HG03159 (cell line): Measurements from ENCODE around the gene OXTR.

Experiments used
- ATAC-seq: cut with Tn5 transposase; IDR thresholded peaks from one replicate; pipeline ENCODE4 v1.9.1; 2021; ENCODE audit warnings: mild to moderate bottlenecking, moderate library complexity; ENCODE audit not compliant: unreplicated experiment

The OXTR gene

GRCh38 chr3:8769088-8769822 is at the start of gene OXTR:
OXTR (minus strand) TSS chr3:8769613; CDS start chr3:8768187, 1,426 bp downstream.
- peak; percentile 78 for ATAC-seq

- no peak for ATAC-seq
Observed at GRCh38 chr3:8817486-8817885, 48.1 kb upstream of the OXTR start.

- ATAC-seq, result no peak
Observed at GRCh38 chr3:8816106-8816505, 46.7 kb upstream of the OXTR start.

GRCh38 chr3:8813411-8813810 is 44.0 kb upstream of the OXTR start:
- no peak for ATAC-seq

- ATAC-seq, result no peak
Observed at GRCh38 chr3:8810561-8810960, 41.1 kb upstream of the OXTR start.

DNA sequence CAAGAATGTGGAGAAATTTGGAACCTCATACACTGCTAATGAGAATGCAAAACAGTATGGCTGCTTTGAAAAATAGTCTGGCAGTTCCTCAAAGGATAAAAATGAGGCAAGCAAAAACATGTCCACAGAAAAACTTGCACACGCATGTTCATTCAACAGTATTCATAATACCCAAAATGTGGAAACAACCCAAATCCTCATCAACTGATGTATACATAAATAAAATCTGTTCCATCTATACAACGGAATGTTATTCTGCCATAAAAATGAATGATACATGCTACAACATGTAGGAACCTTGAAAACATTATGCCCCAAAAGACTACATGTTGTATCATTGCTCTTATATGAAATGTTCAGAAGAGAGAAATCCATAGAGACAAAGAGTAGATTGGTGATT is 36.4 kb upstream of the OXTR start:
- ATAC-seq, result no peak

- ATAC-seq, result no peak
Observed at GRCh38 chr3:8802256-8802655, 32.8 kb upstream of the OXTR start.

- no peak for ATAC-seq
Observed at GRCh38 chr3:8800016-8800415, 30.6 kb upstream of the OXTR start.

DNA sequence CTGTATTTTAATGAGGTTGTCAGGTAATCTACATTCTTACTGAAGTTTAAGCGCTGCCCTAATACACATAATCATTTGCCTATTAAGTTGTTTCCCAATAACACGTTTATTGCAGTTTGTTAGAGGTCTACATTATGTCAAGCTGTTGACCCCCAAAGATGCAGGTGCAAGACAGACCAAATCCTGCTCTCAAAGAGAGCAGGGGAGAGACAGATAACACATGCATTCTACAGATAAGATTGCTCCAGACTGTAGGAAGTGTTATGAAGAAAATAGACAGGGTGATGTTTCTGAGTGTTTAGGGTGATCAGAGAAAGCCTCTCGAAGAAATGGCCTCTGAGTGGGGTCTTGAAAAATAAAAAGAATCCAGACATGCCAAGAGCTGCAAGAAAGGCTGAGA is 24.8 kb upstream of the OXTR start:
- ATAC-seq, result no peak

- ATAC-seq, result no peak
Observed at GRCh38 chr3:8793242-8793641, 23.8 kb upstream of the OXTR start.

GRCh38 chr3:8790529-8790928 is 21.1 kb upstream of the OXTR start:
- no peak for ATAC-seq

DNA sequence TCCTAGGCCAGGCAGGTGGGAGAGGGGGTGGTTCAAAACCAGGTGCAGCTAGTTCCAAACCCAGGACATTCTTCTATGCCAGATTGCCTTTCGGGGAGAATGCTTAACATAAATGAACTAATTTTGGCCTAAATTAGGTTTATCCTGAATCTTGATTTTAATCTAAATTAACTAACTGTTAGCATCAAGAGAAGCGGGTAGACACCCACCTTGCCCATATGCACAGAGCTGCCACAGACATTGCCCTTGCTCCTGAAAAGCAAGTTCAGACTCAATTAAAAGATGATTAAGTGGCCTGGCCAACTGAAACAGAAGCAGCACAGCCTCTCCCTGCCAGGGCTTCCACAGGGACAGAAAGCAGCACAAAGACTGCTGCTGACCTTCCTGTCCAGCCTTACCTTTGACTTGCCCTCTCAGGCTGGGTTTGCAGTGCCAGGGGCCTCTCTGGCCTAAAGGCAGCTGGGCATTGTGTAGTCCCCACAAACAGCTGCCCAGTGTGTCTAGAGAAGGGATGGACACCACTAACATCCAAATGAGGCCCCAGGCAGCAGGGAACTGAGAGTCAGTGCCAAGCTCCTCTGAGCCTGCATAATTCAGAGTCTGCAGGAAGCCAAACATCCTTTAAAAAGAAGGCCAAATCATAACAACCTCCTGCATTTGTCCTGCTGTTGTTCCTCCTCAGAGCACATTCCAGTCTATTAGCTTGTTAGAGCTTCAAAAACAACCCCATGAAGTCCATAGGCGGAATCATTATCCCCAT is 15.4 kb upstream of the OXTR start:
- ATAC-seq, result no peak

DNA sequence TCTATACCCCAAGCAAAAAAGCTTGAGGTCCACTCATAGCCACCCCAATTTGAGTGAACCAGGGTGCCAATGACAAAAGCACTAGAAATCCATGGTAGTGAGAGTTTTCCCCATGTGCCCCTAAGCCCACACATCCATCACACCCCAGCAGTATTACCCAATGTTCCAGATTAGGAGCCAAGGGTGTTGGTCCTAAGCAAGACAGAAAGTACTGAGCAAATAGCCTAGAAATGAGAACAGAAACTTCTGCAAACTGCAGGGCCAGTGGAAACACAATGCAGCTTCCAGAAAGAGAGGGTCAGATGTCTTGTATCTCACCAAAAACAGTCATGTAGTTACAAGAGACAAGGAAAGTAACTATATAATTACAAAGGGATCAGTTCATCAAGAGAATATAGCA is 10.9 kb upstream of the OXTR start:
- no peak for ATAC-seq

GRCh38 chr3:8778475-8778874 is 9.1 kb upstream of the OXTR start:
- ATAC-seq, result no peak

DNA sequence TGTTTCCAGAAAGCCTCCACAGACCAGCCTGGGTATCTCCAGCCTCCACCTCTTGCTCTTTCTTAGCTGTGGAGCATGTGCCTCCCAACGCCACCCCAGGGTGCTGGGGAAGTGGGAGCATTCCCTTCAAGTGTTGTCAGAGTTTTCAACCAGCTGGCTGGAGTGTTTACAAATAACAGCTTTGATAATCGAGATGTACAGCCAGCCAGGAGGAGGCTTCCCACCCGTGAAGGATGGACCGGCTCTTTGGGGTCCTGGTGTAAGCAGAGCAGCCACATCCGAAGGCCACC is 8.5 kb upstream of the OXTR start:
- no peak for ATAC-seq

DNA sequence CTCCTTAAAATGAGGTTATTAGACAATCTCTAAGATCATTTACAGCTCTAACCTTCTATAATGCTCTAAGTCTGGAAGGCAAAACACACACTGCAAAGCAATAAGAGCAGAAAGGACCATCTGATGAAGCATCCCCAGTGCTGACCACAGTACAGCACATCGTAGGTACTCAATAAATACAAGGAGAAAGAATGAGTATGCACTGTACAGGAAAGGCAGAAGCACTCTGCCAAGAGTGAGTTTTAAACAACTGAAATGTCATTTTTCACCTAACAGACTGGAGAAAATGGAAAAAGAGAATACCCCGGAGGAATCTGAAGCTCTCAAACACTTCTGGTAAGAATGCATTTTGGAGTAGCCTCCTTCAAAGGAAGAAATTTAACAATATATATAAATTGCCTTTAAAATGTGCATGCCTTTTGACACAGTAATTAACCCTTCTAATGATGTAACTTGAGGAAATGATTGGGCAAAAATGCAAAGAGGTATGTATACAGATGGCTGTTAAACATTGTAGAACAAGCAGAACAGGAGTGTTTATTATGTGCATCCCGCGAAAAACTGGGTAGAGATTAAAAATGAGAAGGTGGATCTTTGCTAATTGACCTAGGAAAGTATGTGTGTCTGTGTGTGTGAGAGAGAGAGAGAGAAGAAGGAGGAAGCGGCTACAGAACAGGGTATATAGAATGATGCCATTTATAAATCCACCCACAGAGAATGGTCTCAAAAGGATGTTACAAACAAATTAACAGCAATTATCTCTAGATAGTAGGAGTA is 8.0 kb upstream of the OXTR start:
- ATAC-seq, result peak; percentile 69

DNA sequence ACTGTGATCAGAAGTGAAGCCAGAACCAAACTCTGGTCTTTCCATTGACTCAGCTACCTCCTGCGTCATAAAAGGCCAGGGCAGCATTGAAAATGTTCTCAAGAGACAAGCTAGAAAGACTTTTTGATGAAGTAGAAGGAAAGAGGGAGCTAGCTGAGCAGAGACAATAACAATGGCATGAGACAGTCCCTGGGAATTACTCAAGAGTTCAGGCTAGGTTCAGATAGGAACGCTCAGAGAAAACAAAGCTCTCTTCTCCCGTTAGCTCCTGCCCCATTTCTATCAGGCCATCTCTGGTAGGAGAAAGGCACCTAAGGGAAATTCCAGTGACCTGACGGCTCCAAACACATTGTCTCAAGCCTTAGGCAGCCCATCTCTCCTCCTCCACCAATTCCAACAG is 7.0 kb upstream of the OXTR start:
- ATAC-seq, result no peak

- ATAC-seq, result no peak
Observed at GRCh38 chr3:8775602-8776001, 6.2 kb upstream of the OXTR start.

DNA sequence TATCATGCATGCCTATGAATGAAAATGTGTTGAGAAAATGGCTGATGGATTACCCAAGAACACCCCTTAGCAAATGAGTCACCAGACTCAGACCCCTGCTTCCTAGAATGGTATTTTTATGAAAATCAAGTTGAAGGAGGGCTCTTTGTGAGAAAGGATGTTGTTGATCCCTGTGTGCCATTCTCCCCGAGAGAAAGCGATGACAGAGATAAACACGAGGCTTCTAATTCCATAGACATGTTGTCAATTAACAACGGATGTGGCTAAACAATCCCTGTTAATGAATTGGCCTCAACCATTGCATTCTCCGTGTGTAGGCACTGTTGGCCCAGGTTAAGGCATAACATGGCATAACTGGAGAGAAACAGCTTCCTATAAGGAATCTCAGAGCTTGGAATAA is 5.8 kb upstream of the OXTR start:
- ATAC-seq, result no peak

DNA sequence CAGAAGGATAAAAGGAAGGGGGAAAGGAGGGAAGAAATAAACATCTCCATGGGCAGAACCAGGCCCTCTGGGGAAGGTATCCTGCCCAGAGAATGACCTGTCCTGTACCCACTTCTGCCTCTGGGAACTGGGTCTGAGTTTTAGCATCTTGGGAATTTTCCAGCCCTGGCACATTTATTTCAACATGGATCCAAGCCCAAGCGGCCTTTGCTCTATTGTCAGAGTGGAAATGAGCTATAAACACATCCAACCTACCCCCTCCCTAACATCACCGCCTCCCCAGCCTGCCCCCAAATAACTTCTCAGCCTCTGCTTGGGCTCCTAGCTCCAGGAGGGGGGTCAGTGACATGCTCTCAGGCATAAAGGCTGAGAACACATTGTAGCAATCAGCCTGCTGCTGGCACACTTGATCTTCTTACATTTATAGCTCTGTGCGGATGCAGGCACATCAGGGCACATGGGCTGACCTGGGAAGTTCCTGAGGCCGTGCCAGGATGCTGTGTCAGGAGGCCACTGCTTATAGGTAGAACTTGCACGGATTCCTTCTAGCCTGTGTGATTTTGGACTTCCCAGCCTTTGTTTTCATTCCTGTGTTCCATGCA is 4.6 kb upstream of the OXTR start:
- ATAC-seq, result no peak

DNA sequence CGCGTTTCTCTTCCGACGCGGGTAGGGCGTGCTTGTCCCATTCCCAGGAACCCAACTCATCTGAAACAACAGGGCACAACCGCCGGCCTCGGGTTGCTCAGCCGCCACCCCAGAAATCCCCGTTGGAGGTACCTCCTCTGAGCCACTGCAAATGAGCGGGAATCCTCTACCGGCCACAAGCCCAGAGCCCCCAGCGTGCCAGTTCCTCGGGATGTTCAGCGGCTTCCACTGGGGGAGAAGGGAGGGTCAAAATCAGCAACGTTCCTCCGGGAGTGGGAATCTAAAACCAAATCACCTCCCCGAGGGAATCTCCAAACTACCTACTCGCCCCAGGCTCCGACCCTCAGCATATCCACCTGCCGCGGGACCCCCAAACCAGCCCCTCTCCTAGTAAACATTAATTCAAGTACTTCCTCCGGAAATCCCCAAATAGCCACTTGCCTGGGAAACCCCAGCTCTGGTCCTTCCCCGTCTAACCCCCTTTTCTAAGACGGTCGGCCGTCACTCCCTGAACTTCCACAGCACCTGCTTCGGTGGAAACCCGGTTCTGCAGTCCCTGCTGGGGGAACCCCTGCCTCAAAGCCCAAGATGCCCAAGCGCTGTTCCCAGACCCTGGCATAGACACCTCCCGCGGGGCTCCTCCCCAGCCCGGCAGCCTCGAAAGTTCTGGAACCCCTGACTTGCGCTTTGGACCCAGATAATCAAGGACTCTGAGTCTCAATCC is 887 bp downstream of the OXTR start:
- ATAC-seq, result peak; percentile 14
